Tibial nerve (tissue), 4 donors: ENCODE data around the gene PROCA1. TPM values are rescaled to one million over a fixed set of nuclear protein-coding genes. Genes with fewer than 3 reads are reported as not detected.

Experiments used
- DNase-seq, 2 donors: peaks; one replicate each; pipeline ENCODE4 v3.0.0-alpha.2; 2019; ENCODE audit warnings: low spot score in 2 of 2
- H3K27ac ChIP-seq, 4 donors: fragments of 200-600 bp; sonication (generic) in 3 of 4; one replicate each; pipeline ENCODE4 v1.5.1; 2017 to 2019; ENCODE audit warnings: mild to moderate bottlenecking in 1 of 4
- H3K27me3 ChIP-seq, 2 donors: fragments of 200-600 bp; sonication (generic) in 1 of 2; one replicate each; pipeline versions ENCODE4 v1.5.1 to v1.6.0; 2017 to 2019
- H3K36me3 ChIP-seq, 3 donors: fragments of 200-600 bp; sonication (generic); one replicate each; pipeline ENCODE4 v1.5.1; 2018 to 2019
- H3K4me1 ChIP-seq, 4 donors: fragments of 200-600 bp; sonication (generic) in 3 of 4; one replicate each; pipeline ENCODE4 v1.5.1; 2017 to 2019
- H3K4me3 ChIP-seq, 4 donors: fragments of 200-600 bp; sonication (generic) in 3 of 4; one replicate each; pipeline ENCODE4 v1.5.1; 2017 to 2019; ENCODE audit warnings: mild to moderate bottlenecking in 1 of 4, moderate library complexity in 1 of 4
- H3K9me3 ChIP-seq, 4 donors: fragments of 200-600 bp; sonication (generic) in 3 of 4; one replicate each; pipeline ENCODE4 v1.5.1; 2017 to 2019
- CTCF ChIP-seq, 5 experiments: fragments of 200-600 bp in 3 of 5; fragments of 450-650 bp in 2 of 5; sonication (generic) in 3 of 5; IDR thresholded peaks; one replicate each; pipeline ENCODE4 v1.5.1; 2016 to 2019; ENCODE audit warnings: antibody characterized with exemption in 5 of 5, mild to moderate bottlenecking in 3 of 5, moderate library complexity in 2 of 5
- EP300 ChIP-seq, 2 donors: sonication (generic); formaldehyde crosslinking; IDR thresholded peaks; one replicate each; pipeline ENCODE4 v1.6.1; 2017; ENCODE audit warnings: antibody characterized with exemption in 2 of 2, mild to moderate bottlenecking in 1 of 2
- POLR2A ChIP-seq, 2 donors: fragments of 450-650 bp; IDR thresholded peaks; one replicate each; pipeline ENCODE4 v1.6.1; 2017; ENCODE audit warnings: antibody characterized with exemption in 2 of 2, mild to moderate bottlenecking in 2 of 2, moderate library complexity in 2 of 2
- WGBS, 2 donors: methylation state at CpG; one replicate each; pipeline ENCODE4 v1.1.5; 2018; 5-methylcytosine and 5-hydroxymethylcytosine counted together
- total RNA-seq, 4 donors: library from RNA; depleted of rRNA; stranded (reverse); fragments of >200 nt; gene quantifications; one replicate each; pipeline ENCODE4 v1.1.0, GENCODE V29; 2016

The PROCA1 gene
- total RNA-seq, 4 donors from 2014 or later = 2.1 to 6.3 (median 4.6) TPM

GRCh38 chr17:28700278-28700677, 11.4 kb downstream of the PROCA1 start:
- 84 to 86% methylated on average over 8 of the region's 8 CpGs for WGBS, 2 donors

GRCh38 chr17:28698253-28698941, 13.3 kb downstream of the PROCA1 start:
- Histone ChIP-seq H3K4me1 (peaks cover 0 to 21% (median 5%) of the 10 kb centered on the region in 4 donors), H3K4me3 (no peak overlapping the region), H3K9me3 (no peaks in the 10 kb centered on the region), H3K27me3 (no peaks in the 10 kb centered on the region), H3K27ac (peak overlapping the region in 1 of 4 donors; percentile 31), H3K36me3 (peaks cover 6 to 100% (median 51%) of the 10 kb centered on the region in 3 donors)
- 87 to 93% methylated on average over 6 of the region's 6 CpGs for WGBS, 2 donors
- no peak for DNase-seq
- TF ChIP-seq EP300 (IDR thresholded peaks at IDR 0.05) = no peak
- TF ChIP-seq CTCF (IDR thresholded peaks at IDR 0.05) = no peak
- TF ChIP-seq POLR2A (IDR thresholded peaks at IDR 0.05) = no peak

More at GRCh38 chr17:28700278-28700677, 11.4 kb downstream of the PROCA1 start:
- no peak for TF ChIP-seq POLR2A (IDR thresholded peaks at IDR 0.05)
- TF ChIP-seq EP300 (IDR thresholded peaks at IDR 0.05) = no peak
- no peak for TF ChIP-seq CTCF (IDR thresholded peaks at IDR 0.05)
- Histone ChIP-seq H3K36me3 (peaks cover 6 to 98% (median 47%) of the 10 kb centered on the region in 3 donors), H3K4me3 (no peak overlapping the region), H3K27ac (no peak overlapping the region), H3K27me3 (no peaks in the 10 kb centered on the region), H3K4me1 (peaks cover 0 to 21% (median 5%) of the 10 kb centered on the region in 4 donors), H3K9me3 (no peaks in the 10 kb centered on the region)
- DNase-seq = no peak

- no peak for DNase-seq
- H3K4me1 ChIP-seq = no peaks in the 10 kb centered on the region
- peak overlapping the region in 2 of 4 donors; percentile 11 to 52 for H3K27ac ChIP-seq
- WGBS, 2 donors = 25 to 60% methylated on average over 1 of the region's 1 CpG
- H3K9me3 ChIP-seq = no peaks in the 10 kb centered on the region
- TF ChIP-seq EP300 (IDR thresholded peaks at IDR 0.05) = no peak
- no peak for TF ChIP-seq POLR2A (IDR thresholded peaks at IDR 0.05)
- no peak for TF ChIP-seq CTCF (IDR thresholded peaks at IDR 0.05)
- H3K4me3 ChIP-seq = no peak overlapping the region
- H3K27me3 ChIP-seq = no peaks in the 10 kb centered on the region
- peaks cover 9 to 100% (median 58%) of the 10 kb centered on the region in 3 donors for H3K36me3 ChIP-seq
Measured at GRCh38 chr17:28693869-28694268, 17.8 kb downstream of the PROCA1 start.

GRCh38 chr17:28689011-28689410, 22.7 kb downstream of the PROCA1 start:
- Histone ChIP-seq H3K27me3 (no peaks in the 10 kb centered on the region), H3K9me3 (no peaks in the 10 kb centered on the region), H3K27ac (no peak overlapping the region), H3K4me3 (no peak overlapping the region), H3K36me3 (peaks cover 15 to 100% (median 53%) of the 10 kb centered on the region in 3 donors), H3K4me1 (no peaks in the 10 kb centered on the region)
- 96 to 98% methylated on average over 3 of the region's 3 CpGs for WGBS, 2 donors
- no peak for DNase-seq
- no peak for TF ChIP-seq CTCF (IDR thresholded peaks at IDR 0.05)
- TF ChIP-seq POLR2A (IDR thresholded peaks at IDR 0.05) = no peak
- TF ChIP-seq EP300 (IDR thresholded peaks at IDR 0.05) = no peak

GRCh38 chr17:28688481-28688880, 23.2 kb downstream of the PROCA1 start:
- H3K27ac ChIP-seq = no peak overlapping the region
- H3K4me1 ChIP-seq = no peaks in the 10 kb centered on the region
- 96 to 98% methylated on average over 4 of the region's 4 CpGs for WGBS, 2 donors
- TF ChIP-seq CTCF (IDR thresholded peaks at IDR 0.05) = no peak
- no peak for TF ChIP-seq EP300 (IDR thresholded peaks at IDR 0.05)
- TF ChIP-seq POLR2A (IDR thresholded peaks at IDR 0.05) = no peak
- peaks cover 15 to 100% (median 50%) of the 10 kb centered on the region in 3 donors for H3K36me3 ChIP-seq
- no peaks in the 10 kb centered on the region for H3K27me3 ChIP-seq
- no peak for DNase-seq
- H3K4me3 ChIP-seq = no peak overlapping the region
- H3K9me3 ChIP-seq = no peaks in the 10 kb centered on the region
